ENCODE data around the gene TNIK.

GRCh38 chr3:171189394-171190080, 270.7 kb downstream of the TNIK start:
- TF ChIP-seq TAF1 (IDR thresholded peaks at IDR 0.05; ENCODE audit: borderline replicate concordance, low read depth, low read length) (no peak), RCOR1 (IDR thresholded peaks at IDR 0.05; ENCODE audit: low read length) (no peak), SMC3 (IDR thresholded peaks at IDR 0.05; ENCODE audit: low read depth, low read length) (no peak), CTCF (IDR thresholded peaks at IDR 0.05) (no peak), EP300 (IDR thresholded peaks at IDR 0.05; ENCODE audit: borderline replicate concordance in 1 of 2, low read depth in 1 of 2, low read length in 1 of 2) (no peak), NFIC (IDR thresholded peaks at IDR 0.05; ENCODE audit: borderline replicate concordance) (no peak), YY1 (IDR thresholded peaks at IDR 0.05; ENCODE audit: low read depth) (no peak), SIN3A (IDR thresholded peaks at IDR 0.05; ENCODE audit: borderline replicate concordance, low read depth, low read length) (no peak), NRF1 (IDR thresholded peaks at IDR 0.05; ENCODE audit: low read depth, low read length) (no peak), REST (IDR thresholded peaks at IDR 0.05; ENCODE audit: low read depth, low read length) (no peak)
